ENCODE measurements around the gene TYROBP. TPM values are rescaled to one million over a fixed set of nuclear protein-coding genes. Genes with fewer than 3 reads are reported as not detected.

TYROBP gene
- total RNA-seq, 1 experiment from 2014 or later, result not detected

GRCh38 chr19:35859414-35859813 is 48.7 kb downstream of the TYROBP start:
- no peak overlapping the region for H3K4me3 ChIP-seq (ENCODE audit: low read depth in 2 of 2, low read length in 2 of 2)
- no peaks in the 10 kb centered on the region for H3K27me3 ChIP-seq (ENCODE audit: control insufficient read depth, insufficient read depth, low read length)
- H3K9me3 ChIP-seq (ENCODE audit: control insufficient read depth, insufficient read depth, low read depth, low read length), result no peaks in the 10 kb centered on the region
- ATAC-seq, result no peak
- intact Hi-C loops (cut with micrococcal nuclease; ENCODE audit: unreplicated experiment) (no loop called here), in situ Hi-C loops (cut with HindIII; ENCODE audit: low pct_unique_long_range_greater_than_20kb, low sequenced_read_pairs) (loop anchor here (10.0 kb wide), 1 partner anchor 55 kb away; no protein-coding TSS in a partner anchor)
- DNase-seq (ENCODE audit: low read depth, low spot score), result no peak
- H3K36me3 ChIP-seq (ENCODE audit: control insufficient read depth, insufficient read depth, low read length), result no peaks in the 10 kb centered on the region
- CTCF ChIA-PET, result interaction anchor here (0.7 kb wide), 1 partner anchor 247 kb away, joined by 3 read pairs; no protein-coding TSS in a partner anchor
- no TSS peak for BruUV-seq (replicated peaks)
- peaks cover 6% of the 10 kb centered on the region; the same call in 1 of the 2 replicates for H3K4me1 ChIP-seq (ENCODE audit: control insufficient read depth, insufficient read depth, low read length)
- POLR2A ChIA-PET, result no interaction called here
- TF ChIP-seq CTCF (IDR thresholded peaks at IDR 0.05) (no peak), POLR2AphosphoS5 (IDR thresholded peaks at IDR 0.05; ENCODE audit: low read depth, low read length) (no peak), REST (IDR thresholded peaks at IDR 0.05; ENCODE audit: insufficient read depth in 1 of 2, low read depth in 2 of 2, low read length in 1 of 2) (no peak)
- H3K27ac ChIP-seq (ENCODE audit: low read length), result no peak overlapping the region

GRCh38 chr19:35858311-35858710 is 49.8 kb downstream of the TYROBP start:
- H3K4me1 ChIP-seq (ENCODE audit: control insufficient read depth, insufficient read depth, low read length), result peaks cover 6% of the 10 kb centered on the region; the same call in 1 of the 2 replicates
- intact Hi-C loops (cut with micrococcal nuclease; ENCODE audit: unreplicated experiment) (no loop called here), in situ Hi-C loops (cut with HindIII; ENCODE audit: low pct_unique_long_range_greater_than_20kb, low sequenced_read_pairs) (loop anchor here (10.0 kb wide), 1 partner anchor 56 kb away; no protein-coding TSS in a partner anchor)
- no peak overlapping the region for H3K27ac ChIP-seq (ENCODE audit: low read length)
- no peak for TF ChIP-seq CTCF (IDR thresholded peaks at IDR 0.05)
- TF ChIP-seq POLR2AphosphoS5 (IDR thresholded peaks at IDR 0.05; ENCODE audit: low read depth, low read length), result no peak
- TF ChIP-seq SIN3A (IDR thresholded peaks at IDR 0.05; ENCODE audit: borderline replicate concordance, insufficient read depth, low read depth, low read length), result no peak
- TF ChIP-seq TCF7L2 (IDR thresholded peaks at IDR 0.05; ENCODE audit: low read depth, low read length), result no peak
- no peak for DNase-seq (ENCODE audit: low read depth, low spot score)
- no peak for ATAC-seq
- POLR2A ChIA-PET, result interaction anchor here (0.6 kb wide), 1 partner anchor 96 kb away, joined by 18 read pairs; no protein-coding TSS in a partner anchor
- BruUV-seq (replicated peaks), result no TSS peak
- no peaks in the 10 kb centered on the region for H3K9me3 ChIP-seq (ENCODE audit: control insufficient read depth, insufficient read depth, low read depth, low read length)
- H3K36me3 ChIP-seq (ENCODE audit: control insufficient read depth, insufficient read depth, low read length), result no peaks in the 10 kb centered on the region
- CTCF ChIA-PET, result no interaction called here
- no peaks in the 10 kb centered on the region for H3K27me3 ChIP-seq (ENCODE audit: control insufficient read depth, insufficient read depth, low read length)
- no peak overlapping the region for H3K4me3 ChIP-seq (ENCODE audit: low read depth in 2 of 2, low read length in 2 of 2)
